K562 (cell line): ENCODE measurements around the gene MYH9. TPM values are rescaled to one million over a fixed set of nuclear protein-coding genes. Genes with fewer than 3 reads are reported as not detected.

Source experiments
- BCL6 ChIP-seq: fragments of 250-450 bp; sonication (Bioruptor Pico); IDR thresholded peaks from 2 replicates; pipeline ENCODE4 v1.4.0; 2020
- BHLHE40 ChIP-seq: IDR thresholded peaks from 2 replicates; pipeline ENCODE4 v1.6.1; 2011; ENCODE audit warnings: low read length, improper control_type of control experiment
- CBX1 ChIP-seq: sonication (generic); IDR thresholded peaks from 2 replicates; pipeline ENCODE4 v1.6.1; 2016; ENCODE audit warnings: antibody characterized with exemption, low read depth, mild to moderate bottlenecking
- CC2D1A ChIP-seq: fragments of 450-650 bp; IDR thresholded peaks from 2 replicates; pipeline ENCODE4 v1.6.1; 2017; ENCODE audit warnings: mild to moderate bottlenecking
- CHAMP1 ChIP-seq: fragments of 450-650 bp; IDR thresholded peaks from 2 replicates; pipeline ENCODE4 v1.6.1; 2016; ENCODE audit warnings: mild to moderate bottlenecking
- CTBP1 ChIP-seq: fragments of 450-650 bp; IDR thresholded peaks from 2 replicates; pipeline ENCODE4 v1.6.1; 2016; ENCODE audit warnings: borderline replicate concordance
- ELF1 ChIP-seq: fragments of 200-800 bp; sonication (Bioruptor generic); IDR thresholded peaks from 2 replicates; pipeline ENCODE4 v1.6.1; 2016; ENCODE audit warnings: missing genetic modification characterization, missing compliant biosample characterization
- HDAC3 ChIP-seq: fragments of 450-650 bp; IDR thresholded peaks from 2 replicates; pipeline ENCODE4 v1.6.1; 2018; ENCODE audit warnings: borderline replicate concordance, mild to moderate bottlenecking, moderate library complexity; ENCODE audit not compliant: partially characterized antibody
- JUN ChIP-seq, 2 experiments: sonication (generic) in 1 of 2; formaldehyde crosslinking in 1 of 2; IDR thresholded peaks; 2 replicates each; pipeline versions ENCODE4 v1.6.1 to v1.8.0; 2012 to 2022; ENCODE audit warnings: borderline replicate concordance in 2 of 2, mild to moderate bottlenecking in 2 of 2, improper control_type of control experiment in 1 of 2, low read depth in 1 of 2, low read length in 1 of 2, missing genetic modification reagents in 1 of 2
- MEF2A ChIP-seq: IDR thresholded peaks from 2 replicates; pipeline ENCODE4 v1.6.1; 2011; ENCODE audit warnings: low read depth, mild to moderate bottlenecking, low read length, moderate library complexity; ENCODE audit not compliant: control insufficient read depth
- MEF2D ChIP-seq: conservative IDR thresholded peaks from 2 replicates; pipeline ENCODE4 v1.6.1; 2016; ENCODE audit warnings: low read depth, missing genetic modification characterization, missing compliant biosample characterization
- MLLT1 ChIP-seq, 2 experiments: fragments of 450-650 bp; IDR thresholded peaks; 2 replicates each; pipeline ENCODE4 v1.6.1; 2016
- MTA1 ChIP-seq: fragments of 450-650 bp; IDR thresholded peaks from 2 replicates; pipeline ENCODE4 v1.6.1; 2017; ENCODE audit warnings: borderline replicate concordance
- NR2C1 ChIP-seq, 2 experiments: fragments of 450-650 bp; IDR thresholded peaks; 2 replicates each; pipeline ENCODE4 v1.6.1; 2017; ENCODE audit warnings: mild to moderate bottlenecking in 2 of 2, antibody characterized with exemption in 1 of 2, inconsistent platforms in 1 of 2, missing compliant biosample characterization in 1 of 2, missing genetic modification characterization in 1 of 2
- NR4A1 ChIP-seq, 2 experiments: fragments of 250-450 bp in 1 of 2; fragments of 450-650 bp in 1 of 2; sonication (Bioruptor Pico) in 1 of 2; IDR thresholded peaks; 2 replicates each; pipeline versions ENCODE4 v1.4.0 to v1.6.1; 2016 to 2020; ENCODE audit warnings: mild to moderate bottlenecking in 2 of 2, missing compliant biosample characterization in 1 of 2, missing genetic modification characterization in 1 of 2, moderate library complexity in 1 of 2
- POLR2G ChIP-seq: fragments of 200-400 bp; formaldehyde crosslinking; IDR thresholded peaks from 2 replicates; pipeline ENCODE4 v1.6.1; 2017; ENCODE audit warnings: low read depth, mild to moderate bottlenecking, antibody characterized with exemption, low read length, moderate library complexity
- SMAD1 ChIP-seq: fragments of 150-350 bp; IDR thresholded peaks from 2 replicates; pipeline ENCODE4 v1.6.1; 2014; ENCODE audit warnings: low read length, low read depth; ENCODE audit not compliant: partially characterized antibody
- ZNF311 ChIP-seq: fragments of 250-450 bp; sonication (Bioruptor Pico); IDR thresholded peaks from 2 replicates; pipeline ENCODE4 v1.4.0; 2020; ENCODE audit warnings: mild to moderate bottlenecking, moderate library complexity
- ZNF436 ChIP-seq: fragments of 250-450, 450-650 bp; sonication (Bioruptor Pico); formaldehyde crosslinking; IDR thresholded peaks from 2 replicates; pipeline ENCODE4 v1.7.0; 2020; ENCODE audit warnings: mild to moderate bottlenecking
- polyA plus RNA-seq, 8 experiments: library from polyadenylated mRNA; depleted of rRNA in 4 of 8; stranded (reverse) in 5 of 8; unstranded in 3 of 8; fragments of >200 nt; fragmentation: Nextera tagmentation in 2 of 8; fragmentation: Illumina TruSeq in 1 of 8; extraction: Ambion mirVana in 2 of 8; extraction: Trizol in 1 of 8; gene quantifications; 2 replicates each; pipeline versions ENCODE4 v1.2.1 to v1.2.3, GENCODE V29; 2011 to 2014; ENCODE audit warnings: inconsistent platforms in 1 of 8, missing spikeins in 1 of 8
- total RNA-seq, 7 experiments: library from RNA; depleted of rRNA in 6 of 7; stranded (reverse); fragments of >200 nt in 6 of 7; fragmentation: Illumina TruSeq in 2 of 7; extraction: Trizol in 2 of 7; gene quantifications; 2 replicates each; pipeline versions ENCODE4 v1.2.1 to v1.2.3, GENCODE V29; 2011 to 2021; ENCODE audit warnings: low replicate concordance in 1 of 7
- TF ChIP-seq, protein P1 (sequence below): fragments of 200-800 bp; sonication (Bioruptor generic); IDR thresholded peaks from 2 replicates; pipeline ENCODE4 v1.6.1; 2017; ENCODE audit warnings: missing genetic modification characterization, missing compliant biosample characterization

MYH9 gene
- total and polyA plus RNA-seq, 9 of the 15 experiments (the other 6 are each of a cell fraction or from before 2014, with no cell fraction given) = 0.71 to 111 (median 24.6) TPM

DNA sequence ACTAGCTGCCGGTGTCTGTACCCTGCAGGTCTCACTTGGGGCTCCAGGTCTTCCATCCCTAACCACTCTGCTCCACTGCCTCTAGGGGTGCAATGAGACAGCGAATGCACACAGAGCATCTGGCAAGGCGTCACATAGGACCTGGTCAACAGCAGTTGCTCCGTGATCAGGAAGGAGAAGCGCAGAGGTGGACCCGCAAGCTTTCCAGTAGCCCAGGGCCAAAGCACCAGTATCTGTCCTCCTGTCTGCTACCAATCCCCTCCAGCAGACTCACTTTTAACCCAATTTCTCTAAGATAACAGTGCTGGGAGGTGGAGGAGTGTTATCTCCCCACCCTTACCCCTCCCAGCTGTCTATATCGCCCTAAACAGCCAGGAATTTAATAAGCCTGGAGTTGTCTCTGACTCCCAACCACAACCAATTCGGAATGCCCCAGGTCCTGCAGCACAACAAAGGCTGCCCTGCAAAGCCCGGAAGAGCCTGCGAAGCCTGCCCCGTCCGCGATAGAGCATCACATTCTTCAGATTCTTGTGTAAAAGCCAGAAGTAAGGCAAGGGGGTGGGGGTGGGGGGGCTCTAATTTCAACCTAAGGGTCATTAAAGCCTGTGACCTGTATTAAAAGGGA lies 19.3 kb downstream of the MYH9 start (continued):
- 0 out of 2 replicates have a peak, but pooled peaks have one; percentile 53 for TF ChIP-seq CHAMP1
- peak; percentile 77 for TF ChIP-seq ELF1 (tag)
- TF ChIP-seq MTA1 = peak; percentile 51; the same call in 1 of the 2 replicates
- TF ChIP-seq CBX1 = peak; percentile 45; the same call in 1 of the 2 replicates
- no peak for TF ChIP-seq NR2C1 (IDR thresholded peaks at IDR 0.05)
- peak; percentile 64 for TF ChIP-seq NR2C1 (tag; IDR thresholded peaks at IDR 0.05)
- 0 out of 2 replicates have a peak, but pooled peaks have one; percentile 54 for TF ChIP-seq MEF2D (tag)
- TF ChIP-seq CTBP1 = peak; percentile 87
- TF ChIP-seq BCL6 (CRISPR knock-in tag) = no peak
- TF ChIP-seq, protein P1, sequence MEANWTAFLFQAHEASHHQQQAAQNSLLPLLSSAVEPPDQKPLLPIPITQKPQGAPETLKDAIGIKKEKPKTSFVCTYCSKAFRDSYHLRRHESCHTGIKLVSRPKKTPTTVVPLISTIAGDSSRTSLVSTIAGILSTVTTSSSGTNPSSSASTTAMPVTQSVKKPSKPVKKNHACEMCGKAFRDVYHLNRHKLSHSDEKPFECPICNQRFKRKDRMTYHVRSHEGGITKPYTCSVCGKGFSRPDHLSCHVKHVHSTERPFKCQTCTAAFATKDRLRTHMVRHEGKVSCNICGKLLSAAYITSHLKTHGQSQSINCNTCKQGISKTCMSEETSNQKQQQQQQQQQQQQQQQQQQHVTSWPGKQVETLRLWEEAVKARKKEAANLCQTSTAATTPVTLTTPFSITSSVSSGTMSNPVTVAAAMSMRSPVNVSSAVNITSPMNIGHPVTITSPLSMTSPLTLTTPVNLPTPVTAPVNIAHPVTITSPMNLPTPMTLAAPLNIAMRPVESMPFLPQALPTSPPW (CRISPR knock-in tag) = peak; percentile 88
- TF ChIP-seq JUN (IDR thresholded peaks at IDR 0.05; ENCODE audit: borderline replicate concordance, low read depth, low read length) = peak; percentile 35; the same call in 1 of the 2 replicates
- no peak for TF ChIP-seq JUN (CRISPR knock-in tag; IDR thresholded peaks at IDR 0.05; ENCODE audit: borderline replicate concordance)
- TF ChIP-seq SMAD1 = peak; percentile 57
- no peak for TF ChIP-seq ZNF436 (CRISPR knock-in tag)
- peak in 1 of 2 experiments; percentile 89; a peak in 2 of 4 replicates for TF ChIP-seq MLLT1 (IDR thresholded peaks at IDR 0.05)
- peak; percentile 38; the same call in 1 of the 2 replicates for TF ChIP-seq BHLHE40
- peak; percentile 98 for TF ChIP-seq HDAC3
- no peak for TF ChIP-seq POLR2G
- TF ChIP-seq NR4A1 (CRISPR knock-in tag; IDR thresholded peaks at IDR 0.05) = no peak
- TF ChIP-seq NR4A1 (tag; IDR thresholded peaks at IDR 0.05) = peak; percentile 76
- TF ChIP-seq ZNF311 (CRISPR knock-in tag) = peak; percentile 67; the same call in 1 of the 2 replicates
- peak; percentile 46; the same call in 1 of the 2 replicates for TF ChIP-seq MEF2A
- peak; percentile 99 for TF ChIP-seq CC2D1A
